PC-9 (cell line): ENCODE data around the gene CNPY3. TPM values are rescaled to one million over a fixed set of nuclear protein-coding genes. Genes with fewer than 3 reads are reported as not detected.

Source experiments
- BruUV-seq: library from RNA; stranded (reverse); fragments of 400-500 nt; replicated peaks from 2 replicates; lab custom pipeline; 2021; lab: Mats Ljungman, UMichigan
- CTCF ChIA-PET: fragments of 300-600 bp; sonication (Branson Sonifier 250); formaldehyde crosslinking; loops from one replicate; lab custom pipeline; 2022; ENCODE audit warnings: antibody characterized with exemption; lab: Charles Lee
- POLR2A ChIA-PET: fragments of 300-600 bp; sonication (Branson Sonifier 250); formaldehyde crosslinking; loops from one replicate; lab custom pipeline; 2022; ENCODE audit warnings: antibody characterized with exemption; ENCODE audit not compliant: unreplicated experiment; lab: Charles Lee
- DNase-seq, 2 experiments: peaks; one replicate each; pipeline versions ENCODE4 v3.0.0 to v3.0.0-alpha.2; 2015 to 2022; ENCODE audit warnings: mixed read lengths in 1 of 2
- H2AFZ ChIP-seq: fragments of 200-600 bp; sonication (generic); 2 replicates; pipeline ENCODE4 v1.8.1; 2017; ENCODE audit warnings: antibody characterized with exemption
- H3F3A ChIP-seq: fragments of 200-600 bp; sonication (generic); 2 replicates; pipeline ENCODE4 v1.8.1; 2017; ENCODE audit warnings: antibody characterized with exemption, mild to moderate bottlenecking, low read depth; ENCODE audit not compliant: insufficient read depth
- H3K27ac ChIP-seq: fragments of 200-600 bp; sonication (generic); 2 replicates; pipeline ENCODE4 v1.6.1; 2016; ENCODE audit warnings: mixed run types
- H3K27me3 ChIP-seq: fragments of 200-600 bp; sonication (generic); 2 replicates; pipeline ENCODE4 v1.6.1; 2016; ENCODE audit warnings: low read depth, mixed run types; ENCODE audit not compliant: insufficient read depth
- H3K36me3 ChIP-seq: fragments of 200-600 bp; sonication (generic); 2 replicates; pipeline ENCODE4 v1.6.1; 2016; ENCODE audit warnings: low read depth, mixed run types
- H3K4me1 ChIP-seq: fragments of 200-600 bp; sonication (generic); replicated peaks from 2 replicates; pipeline ENCODE4 v1.6.1; 2016; ENCODE audit warnings: mixed run types; ENCODE audit not compliant: insufficient read depth
- H3K4me2 ChIP-seq: fragments of 200-600 bp; sonication (generic); 2 replicates; pipeline ENCODE4 v1.6.1; 2017; ENCODE audit warnings: mixed run types
- H3K4me3 ChIP-seq: fragments of 200-600 bp; sonication (generic); 2 replicates; pipeline ENCODE4 v1.6.1; 2016; ENCODE audit warnings: mixed run types
- H3K79me2 ChIP-seq: fragments of 200-600 bp; sonication (generic); 2 replicates; pipeline ENCODE4 v1.6.1; 2017; ENCODE audit warnings: low read depth, mixed run types
- H3K9me2 ChIP-seq: fragments of 200-600 bp; sonication (generic); 2 replicates; pipeline ENCODE4 v1.8.1; 2017; ENCODE audit warnings: mild to moderate bottlenecking; ENCODE audit not compliant: insufficient read depth
- H3K9me3 ChIP-seq: fragments of 200-600 bp; sonication (generic); 2 replicates; pipeline ENCODE4 v1.8.1; 2016; ENCODE audit warnings: low read depth; ENCODE audit not compliant: insufficient read depth
- H4K20me1 ChIP-seq: fragments of 200-600 bp; sonication (generic); 2 replicates; pipeline ENCODE4 v1.8.1; 2017; ENCODE audit not compliant: insufficient read depth
- CTCF ChIP-seq: fragments of 200-600 bp; sonication (generic); conservative IDR thresholded peaks from 2 replicates; pipeline ENCODE4 v1.6.1; 2017; ENCODE audit warnings: mixed run types, antibody characterized with exemption, mild to moderate bottlenecking, moderate library complexity
- EZH2 ChIP-seq: fragments of 200-600 bp; sonication (generic); IDR thresholded peaks from 2 replicates; pipeline ENCODE4 v1.8.0; 2017; ENCODE audit warnings: antibody characterized with exemption, low read depth
- intact Hi-C: fragments of 100-400 bp; cut with micrococcal nuclease; formaldehyde crosslinking; loops from one replicate; pipeline ENCODE4 v1.10.0; 2022; ENCODE audit not compliant: unreplicated experiment
- total RNA-seq: library from RNA; stranded (reverse); gene quantifications from 2 replicates; pipeline ENCODE4 v1.2.3, GENCODE V29; 2021

The CNPY3 gene
- total RNA-seq, 1 experiment from 2014 or later: 47.7 TPM

- Histone ChIP-seq H3K9me3 (no peaks in the 10 kb centered on the region), H2AFZ (peak overlapping the region; percentile 85), H3K27ac (peak overlapping the region; percentile 67), H3K36me3 (peaks cover 9% of the 10 kb centered on the region; the same call in 1 of the 2 replicates), H3K9me2 (no peaks in the 10 kb centered on the region), H3K4me1 (peaks cover 16% of the 10 kb centered on the region), H3K4me3 (peak overlapping the region; percentile 73), H3K4me2 (peak overlapping the region; percentile 89), H3K27me3 (no peaks in the 10 kb centered on the region), H3F3A (peaks cover 34% of the 10 kb centered on the region), H4K20me1 (no peaks in the 10 kb centered on the region; the same call in 1 of the 2 replicates), H3K79me2 (peaks cover 34% of the 10 kb centered on the region)
- DNase-seq: peak; percentile 36 to 72
- BruUV-seq: no TSS peak
- intact Hi-C loops: loop anchor here (1.0 to 5.0 kb wide), 3 partner anchors 82 to 241 kb away; partner anchors contain the start of genes KLHDC3, MEA1 and SRF
- ChIA-PET POLR2A (interaction anchor here (0.6 to 1.5 kb wide), 13 partner anchors 17 to 167 kb away, joined by 3 to 16 read pairs (median 6); partner anchors contain the start of genes CUL7, KLC4, KLHDC3 and MEA1), CTCF (no interaction called here)
- no peak for TF ChIP-seq CTCF
- TF ChIP-seq EZH2: no peak
These were observed 611 bp downstream of the CNPY3 start for GRCh38 chr6:42929821-42930360.

GRCh38 chr6:42932412-42932811 lies 3.1 kb downstream of the CNPY3 start:
- no peak for TF ChIP-seq CTCF
- TF ChIP-seq EZH2: no peak
- Histone ChIP-seq H3K36me3 (peaks cover 19% of the 10 kb centered on the region), H3K27me3 (no peaks in the 10 kb centered on the region), H3K9me3 (no peaks in the 10 kb centered on the region), H3K4me2 (no peak overlapping the region), H3K4me3 (no peak overlapping the region), H3K27ac (no peak overlapping the region), H3F3A (peaks cover 31% of the 10 kb centered on the region), H3K79me2 (peaks cover 34% of the 10 kb centered on the region), H2AFZ (no peak overlapping the region), H3K4me1 (peaks cover 16% of the 10 kb centered on the region), H4K20me1 (no peaks in the 10 kb centered on the region; the same call in 1 of the 2 replicates), H3K9me2 (no peaks in the 10 kb centered on the region)
- ChIA-PET CTCF (no interaction called here), POLR2A (interaction anchor here (0.5 kb wide), 1 partner anchor 1325 kb away, joined by 3 read pairs; no protein-coding TSS in a partner anchor)
- BruUV-seq: no TSS peak
- intact Hi-C loops: no loop called here
- no peak for DNase-seq

- intact Hi-C loops: no loop called here
- ChIA-PET POLR2A (no interaction called here), CTCF (no interaction called here)
- H3K4me2 ChIP-seq: no peak overlapping the region
- BruUV-seq: no TSS peak
- H3K27ac ChIP-seq: no peak overlapping the region
- H2AFZ ChIP-seq: no peak overlapping the region
- no peak overlapping the region for H3K4me3 ChIP-seq
- H3K36me3 ChIP-seq: peaks cover 19% of the 10 kb centered on the region
- no peaks in the 10 kb centered on the region; the same call in 1 of the 2 replicates for H4K20me1 ChIP-seq
- DNase-seq: no peak
- peaks cover 12% of the 10 kb centered on the region for H3K4me1 ChIP-seq
- no peaks in the 10 kb centered on the region for H3K9me3 ChIP-seq
- H3K27me3 ChIP-seq: no peaks in the 10 kb centered on the region
- H3F3A ChIP-seq: peaks cover 27% of the 10 kb centered on the region
- H3K9me2 ChIP-seq: no peaks in the 10 kb centered on the region
- peaks cover 34% of the 10 kb centered on the region for H3K79me2 ChIP-seq
- TF ChIP-seq CTCF: no peak
- TF ChIP-seq EZH2: no peak
These were observed 3.9 kb downstream of the CNPY3 start for GRCh38 chr6:42933205-42933604.
